A549 (cell line): ENCODE data around the gene NR2C2. TPM values are rescaled to one million over a fixed set of nuclear protein-coding genes. Genes with fewer than 3 reads are reported as not detected.

ENCODE experiments used
- ATAC-seq, 2 experiments: fragments of 200-7000 bp in 1 of 2; fragments of >200 bp in 1 of 2; cut with Nextera tagmentation in 1 of 2; cut with Tn5 transposase in 1 of 2; 3 replicates each; pipeline versions ENCODE4 v1.8.0 to v1.9.1; 2018 to 2020; ENCODE audit warnings: mild to moderate bottlenecking in 1 of 2, moderate library complexity in 1 of 2
- CTCF ChIA-PET: fragments of 300-600 bp; sonication (Branson Sonifier 250); formaldehyde crosslinking; extraction: SDS; loops from one replicate; lab custom pipeline; 2021; ENCODE audit warnings: antibody characterized with exemption, inconsistent platforms; lab: Yijun Ruan, JAX
- POLR2A ChIA-PET: fragments of 350-600 bp; formaldehyde crosslinking; extraction: SDS; loops from one replicate; lab custom pipeline; 2021; ENCODE audit warnings: antibody characterized with exemption, inconsistent platforms; lab: Yijun Ruan, JAX
- DNase-seq, 2 experiments: peaks; one replicate each; pipeline versions ENCODE4 v3.0.0 to v3.0.0-alpha.2; 2011 to 2016; ENCODE audit warnings: low read depth in 1 of 2, low spot score in 1 of 2
- FAIRE-seq: peaks from 2 replicates; lab custom pipeline; 2011; peaks lifted over from hg19 to GRCh38; lab: Jason Lieb, UNC
- H3K27ac ChIP-seq, 2 experiments: fragments of >200 bp; sonication (Bioruptor Twin); formaldehyde crosslinking; 3 replicates each; pipeline ENCODE4 v1.5.1; 2016 to 2017
- H3K4me1 ChIP-seq: fragments of >200 bp; sonication (Bioruptor Twin); formaldehyde crosslinking; 3 replicates; pipeline ENCODE4 v1.6.1; 2016
- H3K4me2 ChIP-seq: fragments of >200 bp; sonication (Bioruptor Twin); formaldehyde crosslinking; 3 replicates; pipeline ENCODE4 v1.6.1; 2016
- H3K4me3 ChIP-seq: fragments of >200 bp; sonication (Bioruptor Twin); formaldehyde crosslinking; 3 replicates; pipeline ENCODE4 v1.5.1; 2016
- H3K9me3 ChIP-seq: fragments of >200 bp; sonication (Bioruptor Twin); formaldehyde crosslinking; 3 replicates; pipeline ENCODE4 v1.6.1; 2016
- ATOH8 ChIP-seq: fragments of 250-450 bp; sonication (Bioruptor Pico); IDR thresholded peaks from 2 replicates; pipeline ENCODE4 v1.5.0; 2020; ENCODE audit warnings: low read depth, mild to moderate bottlenecking, moderate library complexity
- BHLHE40 ChIP-seq: IDR thresholded peaks from 2 replicates; pipeline ENCODE4 v1.6.1; 2012; ENCODE audit warnings: low read depth, low read length, inconsistent platforms
- CBX2 ChIP-seq: fragments of 200-600 bp; sonication (generic); IDR thresholded peaks from 2 replicates; pipeline ENCODE4 v1.6.1; 2016; ENCODE audit warnings: low read depth, mild to moderate bottlenecking, borderline replicate concordance
- CEBPB ChIP-seq, 2 experiments: fragments of >200 bp in 1 of 2; sonication (Bioruptor Twin) in 1 of 2; formaldehyde crosslinking in 1 of 2; IDR thresholded peaks; 2 replicates each; pipeline ENCODE4 v1.6.1; 2012 to 2016
- CHD2 ChIP-seq: fragments of 150-350 bp; IDR thresholded peaks from 2 replicates; pipeline ENCODE4 v1.6.1; 2014; ENCODE audit warnings: low read length; ENCODE audit not compliant: partially characterized antibody
- CHD4 ChIP-seq: fragments of 200-600 bp; sonication (generic); IDR thresholded peaks from 2 replicates; pipeline ENCODE4 v1.6.1; 2016; ENCODE audit warnings: antibody characterized with exemption, mild to moderate bottlenecking, borderline replicate concordance
- GATA3 ChIP-seq: IDR thresholded peaks from 2 replicates; pipeline ENCODE4 v1.6.1; 2012; ENCODE audit warnings: borderline replicate concordance
- HOXA7 ChIP-seq: fragments of 250-450 bp; sonication (Bioruptor Pico); IDR thresholded peaks from 2 replicates; pipeline ENCODE4 v1.5.0; 2020; ENCODE audit warnings: mild to moderate bottlenecking, moderate library complexity
- JUN ChIP-seq, 2 experiments: fragments of >200 bp; sonication (Bioruptor Twin); formaldehyde crosslinking; IDR thresholded peaks; 2 replicates in 1 of 2; 3 replicates in 1 of 2; pipeline ENCODE4 v1.6.1; 2016 to 2017
- JUNB ChIP-seq: fragments of >200 bp; sonication (Bioruptor Twin); formaldehyde crosslinking; IDR thresholded peaks from 2 replicates; pipeline ENCODE4 v1.6.1; 2016
- KDM5A ChIP-seq: fragments of 200-600 bp; sonication (generic); IDR thresholded peaks from 2 replicates; pipeline ENCODE4 v1.6.1; 2016; ENCODE audit warnings: antibody characterized with exemption, mild to moderate bottlenecking
- MAZ ChIP-seq: fragments of 150-350 bp; IDR thresholded peaks from 2 replicates; pipeline ENCODE4 v1.6.1; 2014; ENCODE audit warnings: antibody characterized with exemption, low read depth, low read length, borderline replicate concordance
- NFE2L2 ChIP-seq: fragments of 150-350 bp; conservative IDR thresholded peaks from 2 replicates; pipeline ENCODE4 v1.6.1; 2014; ENCODE audit warnings: low read length
- NPAS2 ChIP-seq: fragments of 250-450 bp; sonication (Bioruptor Pico); IDR thresholded peaks from 2 replicates; pipeline ENCODE4 v1.8.0; 2022; ENCODE audit warnings: mild to moderate bottlenecking, moderate library complexity, borderline replicate concordance
- PHF8 ChIP-seq: fragments of 200-600 bp; sonication (generic); IDR thresholded peaks from 2 replicates; pipeline ENCODE4 v1.6.1; 2016; ENCODE audit warnings: low read depth, mild to moderate bottlenecking, antibody characterized with exemption, moderate library complexity, borderline replicate concordance
- POLR2A ChIP-seq: IDR thresholded peaks from 2 replicates; pipeline ENCODE4 v1.6.1; 2012; ENCODE audit warnings: mild to moderate bottlenecking, low read length
- RAD21 ChIP-seq, 2 experiments: fragments of >200 bp in 1 of 2; sonication (Bioruptor Twin) in 1 of 2; formaldehyde crosslinking in 1 of 2; IDR thresholded peaks in 1 of 2; conservative IDR thresholded peaks in 1 of 2; 2 replicates in 1 of 2; 3 replicates in 1 of 2; pipeline ENCODE4 v1.6.1; 2012 to 2018; ENCODE audit warnings: inconsistent platforms in 1 of 2
- RFX5 ChIP-seq: fragments of 450-650 bp; IDR thresholded peaks from 2 replicates; pipeline ENCODE4 v1.7.1; 2014; ENCODE audit warnings: antibody characterized with exemption, mild to moderate bottlenecking, moderate library complexity
- RNF2 ChIP-seq: fragments of 200-600 bp; sonication (generic); IDR thresholded peaks from 2 replicates; pipeline ENCODE4 v1.6.1; 2016; ENCODE audit warnings: low read depth, mild to moderate bottlenecking, antibody characterized with exemption, moderate library complexity, borderline replicate concordance
- SMC3 ChIP-seq: fragments of >200 bp; sonication (Bioruptor Twin); formaldehyde crosslinking; IDR thresholded peaks from 3 replicates; pipeline ENCODE4 v1.6.1; 2018; ENCODE audit warnings: inconsistent platforms
- SREBF2 ChIP-seq: fragments of 450-650 bp; IDR thresholded peaks from 2 replicates; pipeline ENCODE4 v1.6.1; 2014; ENCODE audit warnings: mild to moderate bottlenecking, moderate library complexity
- ZFP36 ChIP-seq: fragments of 450-650 bp; IDR thresholded peaks from 2 replicates; pipeline ENCODE4 v1.6.1; 2014; ENCODE audit warnings: borderline replicate concordance; ENCODE audit not compliant: partially characterized antibody
- WGBS: methylation state at CpG from one replicate; pipeline ENCODE4 v1.1.6; 2017; ENCODE audit errors: missing lambda C conversion rate; 5-methylcytosine and 5-hydroxymethylcytosine counted together
- polyA minus RNA-seq: library from RNA; depleted of rRNA, polyadenylated mRNA; stranded (reverse); fragments of >200 nt; gene quantifications from 2 replicates; pipeline ENCODE4 v1.2.3, GENCODE V29; 2011; rRNA and poly(A)+ RNA removed
- polyA plus RNA-seq, 4 experiments: library from polyadenylated mRNA; depleted of rRNA in 3 of 4; stranded (reverse); fragments of >200 nt; fragmentation: RNase III in 1 of 4; extraction: RNeasy Plus Mini Kit Qiagen cat#74134 plus additional on column Dnase treatment in 1 of 4; gene quantifications; 2 replicates in 3 of 4; 3 replicates in 1 of 4; pipeline ENCODE4 v1.2.3, GENCODE V29; 2011 to 2017
- TF ChIP-seq, protein P1 (sequence below): IDR thresholded peaks from 2 replicates; pipeline ENCODE4 v1.6.1; 2012
- TF ChIP-seq, protein P2 (sequence below): fragments of >200 bp; sonication (Bioruptor Twin); formaldehyde crosslinking; IDR thresholded peaks from 3 replicates; pipeline ENCODE4 v1.6.1; 2016
- TF ChIP-seq, protein P3 (sequence below): IDR thresholded peaks from 2 replicates; pipeline ENCODE4 v1.6.1; 2012

Gene NR2C2
- polyA plus RNA-seq (2011; rRNA removed) (20.2 and 25.3 TPM in 2 replicates), polyA plus RNA-seq (2017; fragmentation: RNase III; extraction: RNeasy Plus Mini Kit Qiagen cat#74134 plus additional on column Dnase treatment) (12.5 to 14.6 TPM (median 14.2 TPM) in 3 replicates), polyA minus RNA-seq (40.2 and 44.3 TPM in 2 replicates)
- 8.0 and 10.0 TPM in 2 replicates for polyA plus RNA-seq (2012; cell fraction: cytosol; rRNA removed)
- 20.1 and 20.9 TPM in 2 replicates for polyA plus RNA-seq (2012; cell fraction: nucleus; rRNA removed)

GRCh38 chr3:14947100-14947885 lies at the start of gene NR2C2:
Gene NR2C2 (plus strand): TSS chr3:14947583. CDS start chr3:15003915, 56,332 bp downstream.
- Histone ChIP-seq H3K9me3 (no peaks in the 10 kb centered on the region), H3K4me1 (peaks cover 31% of the 10 kb centered on the region), H3K27ac (peak within 1 kb of the TSS; percentile 92 to 98)
- 1% methylated on average over 29 of the region's 108 CpGs for WGBS
- CTCF ChIA-PET = interaction anchor here (0.7 to 1.0 kb wide), 2 partner anchors 10 to 519 kb away, joined by 3 to 6 read pairs; no protein-coding TSS in a partner anchor
- FAIRE-seq = no peak
- TF ChIP-seq JUN (IDR thresholded peaks at IDR 0.05) = peak in 1 of 2 experiments; percentile 37; a peak in 4 of 5 replicates
- TF ChIP-seq SREBF2 = no peak
- no peak for TF ChIP-seq ZFP36
- TF ChIP-seq, protein P1, sequence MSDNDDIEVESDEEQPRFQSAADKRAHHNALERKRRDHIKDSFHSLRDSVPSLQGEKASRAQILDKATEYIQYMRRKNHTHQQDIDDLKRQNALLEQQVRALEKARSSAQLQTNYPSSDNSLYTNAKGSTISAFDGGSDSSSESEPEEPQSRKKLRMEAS = no peak
- TF ChIP-seq POLR2A = peak; percentile 83
- TF ChIP-seq, protein P2, sequence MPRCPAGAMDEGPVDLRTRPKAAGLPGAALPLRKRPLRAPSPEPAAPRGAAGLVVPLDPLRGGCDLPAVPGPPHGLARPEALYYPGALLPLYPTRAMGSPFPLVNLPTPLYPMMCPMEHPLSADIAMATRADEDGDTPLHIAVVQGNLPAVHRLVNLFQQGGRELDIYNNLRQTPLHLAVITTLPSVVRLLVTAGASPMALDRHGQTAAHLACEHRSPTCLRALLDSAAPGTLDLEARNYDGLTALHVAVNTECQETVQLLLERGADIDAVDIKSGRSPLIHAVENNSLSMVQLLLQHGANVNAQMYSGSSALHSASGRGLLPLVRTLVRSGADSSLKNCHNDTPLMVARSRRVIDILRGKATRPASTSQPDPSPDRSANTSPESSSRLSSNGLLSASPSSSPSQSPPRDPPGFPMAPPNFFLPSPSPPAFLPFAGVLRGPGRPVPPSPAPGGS = peak; percentile 71; the same call in 2 of the 3 replicates
- TF ChIP-seq RFX5 = peak; percentile 48; the same call in 1 of the 2 replicates
- TF ChIP-seq MAZ = 0 out of 2 replicates have a peak, but pooled peaks have one; percentile 10
- TF ChIP-seq PHF8 = peak; percentile 88
- TF ChIP-seq, all 56 proteins: peak for 6
- peak within 1 kb of the TSS; percentile 87 for H3K4me2 ChIP-seq
- DNase-seq = peak; percentile 77 to 85
- peak; percentile 77 to 79 for ATAC-seq
- POLR2A ChIA-PET = interaction anchor here (0.5 to 1.2 kb wide), 6 partner anchors 10 to 770 kb away, joined by 3 to 5 read pairs (median 4); no protein-coding TSS in a partner anchor
- peak within 1 kb of the TSS; percentile 91 for H3K4me3 ChIP-seq

GRCh38 chr3:14898929-14899328 lies 48.5 kb upstream of the NR2C2 start:
- ChIA-PET POLR2A (no interaction called here), CTCF (interaction anchor here (0.9 to 1.2 kb wide), 2 partner anchors 22 to 72 kb away, joined by 3 read pairs; no protein-coding TSS in a partner anchor)
- H3K4me2 ChIP-seq = no peak overlapping the region
- no peaks in the 10 kb centered on the region for H3K4me1 ChIP-seq
- FAIRE-seq (no peak), DNase-seq (no peak), ATAC-seq (peak in 1 of 2 experiments; percentile 28; a peak in 3 of 6 replicates)
- 24% methylated on average over 7 of the region's 7 CpGs for WGBS
- H3K4me3 ChIP-seq = no peak overlapping the region
- no peak overlapping the region for H3K27ac ChIP-seq
- no peaks in the 10 kb centered on the region; the same call in 2 of the 3 replicates for H3K9me3 ChIP-seq
- TF ChIP-seq ZFP36 (no peak), HOXA7 (CRISPR knock-in tag) (no peak), SMC3 (no peak), CHD2 (no peak), ATOH8 (CRISPR knock-in tag) (no peak), CHD4 (no peak), RAD21 (conservative IDR thresholded peaks at IDR 0.05 in 1 of 2, IDR thresholded peaks at IDR 0.05 in 1 of 2) (no peak), GATA3 (no peak)

DNA sequence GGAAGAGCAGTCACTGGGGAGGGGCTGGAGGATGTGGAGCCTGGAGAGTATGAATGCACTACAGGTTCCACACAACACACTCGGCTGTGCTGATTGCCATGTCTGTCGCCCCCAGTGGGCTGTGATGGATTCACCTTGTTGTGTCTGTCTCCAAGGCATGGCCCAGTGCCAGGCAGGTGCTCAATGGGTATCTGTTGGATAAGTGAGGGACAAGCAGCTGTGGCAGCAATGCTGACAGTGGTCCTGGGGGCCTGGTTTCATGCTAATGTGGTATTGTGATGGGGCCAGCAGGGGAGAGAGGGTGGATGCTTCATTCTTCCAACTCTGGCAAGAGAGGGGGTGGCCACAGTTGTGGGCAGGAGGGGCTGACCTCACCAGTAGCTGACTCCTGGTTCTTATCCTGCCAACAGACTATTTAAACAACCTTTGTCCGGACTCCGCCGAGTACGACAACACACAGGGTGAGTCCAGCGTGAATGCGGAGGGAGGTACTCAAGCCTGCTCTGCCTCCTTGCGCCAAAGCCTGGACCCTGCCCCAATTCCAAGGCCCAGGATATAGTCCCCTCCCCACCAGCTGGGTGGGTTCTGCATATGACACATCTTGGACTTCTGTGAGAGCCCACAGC lies 47.3 kb upstream of the NR2C2 start:
- Histone ChIP-seq H3K4me1 (no peaks in the 10 kb centered on the region), H3K9me3 (peaks cover 9% of the 10 kb centered on the region), H3K4me2 (no peak overlapping the region), H3K27ac (no peak overlapping the region), H3K4me3 (no peak overlapping the region)
- 26% methylated on average over 9 of the region's 9 CpGs for WGBS
- ChIA-PET CTCF (interaction anchor here (1.1 to 2.8 kb wide), 3 partner anchors 11 to 73 kb away, joined by 3 to 15 read pairs (median 3); no protein-coding TSS in a partner anchor), POLR2A (no interaction called here)
- ATAC-seq = peak in 1 of 2 experiments; percentile 23; a peak in 1 of 6 replicates
- FAIRE-seq = no peak
- DNase-seq = no peak
- TF ChIP-seq BHLHE40 = no peak
- no peak for TF ChIP-seq CEBPB (IDR thresholded peaks at IDR 0.05)
- no peak for TF ChIP-seq RFX5
- TF ChIP-seq JUNB = no peak
- TF ChIP-seq RNF2 = no peak
- TF ChIP-seq KDM5A = no peak
- TF ChIP-seq, protein P3, sequence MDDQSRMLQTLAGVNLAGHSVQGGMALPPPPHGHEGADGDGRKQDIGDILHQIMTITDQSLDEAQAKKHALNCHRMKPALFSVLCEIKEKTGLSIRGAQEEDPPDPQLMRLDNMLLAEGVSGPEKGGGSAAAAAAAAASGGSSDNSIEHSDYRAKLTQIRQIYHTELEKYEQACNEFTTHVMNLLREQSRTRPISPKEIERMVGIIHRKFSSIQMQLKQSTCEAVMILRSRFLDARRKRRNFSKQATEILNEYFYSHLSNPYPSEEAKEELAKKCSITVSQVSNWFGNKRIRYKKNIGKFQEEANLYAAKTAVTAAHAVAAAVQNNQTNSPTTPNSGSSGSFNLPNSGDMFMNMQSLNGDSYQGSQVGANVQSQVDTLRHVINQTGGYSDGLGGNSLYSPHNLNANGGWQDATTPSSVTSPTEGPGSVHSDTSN = no peak
- no peak for TF ChIP-seq NFE2L2
- TF ChIP-seq CBX2 = no peak
- TF ChIP-seq POLR2A = no peak
- no peak for TF ChIP-seq NPAS2 (CRISPR knock-in tag)
- TF ChIP-seq ATOH8 (CRISPR knock-in tag) = no peak
